SK-N-SH (cell line): ENCODE measurements around the gene GRB10. TPM values are rescaled to one million over a fixed set of nuclear protein-coding genes. Genes with fewer than 3 reads are reported as not detected.

ENCODE experiments used
- CTCF ChIA-PET: fragments of 300-600, 350-600 bp; formaldehyde crosslinking; extraction: SDS; loops from one replicate; lab custom pipeline; 2021; lab: Yijun Ruan, JAX
- POLR2A ChIA-PET: fragments of 350-600 bp; sonication (Branson Sonifier 250); formaldehyde crosslinking; extraction: SDS; loops from one replicate; lab custom pipeline; 2020; ENCODE audit warnings: antibody characterized with exemption, inconsistent platforms; lab: Yijun Ruan, JAX
- DNase-seq: peaks from one replicate; pipeline ENCODE4 v3.0.0; 2012
- H2AFZ ChIP-seq: fragments of 200-600 bp; sonication (generic); 2 replicates; pipeline ENCODE4 v1.8.1; 2016; ENCODE audit warnings: antibody characterized with exemption, mild to moderate bottlenecking, low read depth
- H3F3A ChIP-seq: fragments of 200-600 bp; sonication (generic); replicated peaks from 2 replicates; pipeline ENCODE3; 2016; ENCODE audit warnings: antibody characterized with exemption, mild to moderate bottlenecking; ENCODE audit not compliant: insufficient read depth
- H3K27ac ChIP-seq, 2 experiments: fragments of 200-500 bp in 1 of 2; fragments of 200-600 bp in 1 of 2; sonication (Bioruptor generic) in 1 of 2; sonication (generic), shearing (Covaris generic) in 1 of 2; 2 replicates each; pipeline versions ENCODE4 v1.5.1 to v1.6.1; 2014 to 2016; ENCODE audit warnings: low read depth in 2 of 2, inconsistent platforms in 1 of 2, low read length in 1 of 2, mild to moderate bottlenecking in 1 of 2, mixed read lengths in 1 of 2
- H3K27me3 ChIP-seq: fragments of 200-600 bp; sonication (generic), shearing (Covaris generic); 2 replicates; pipeline ENCODE4 v1.6.1; 2016; ENCODE audit warnings: mixed run types; ENCODE audit not compliant: insufficient read depth
- H3K36me3 ChIP-seq, 2 experiments: fragments of 200-500 bp in 1 of 2; fragments of 200-600 bp in 1 of 2; sonication (Bioruptor generic) in 1 of 2; sonication (generic) in 1 of 2; replicated peaks in 1 of 2; 2 replicates each; pipeline versions ENCODE3 to v1.5.1; 2014 to 2016; ENCODE audit warnings: low read length in 1 of 2, mild to moderate bottlenecking in 1 of 2; ENCODE audit not compliant: insufficient read depth in 2 of 2, control insufficient read depth in 1 of 2
- H3K4me1 ChIP-seq, 2 experiments: fragments of 200-500 bp in 1 of 2; fragments of 200-600 bp in 1 of 2; sonication (Bioruptor generic) in 1 of 2; sonication (generic), shearing (Covaris generic) in 1 of 2; 2 replicates each; pipeline versions ENCODE4 v1.5.1 to v1.6.1; 2014 to 2016; ENCODE audit warnings: low read depth in 1 of 2, low read length in 1 of 2, mixed run types in 1 of 2; ENCODE audit not compliant: insufficient read depth in 2 of 2, control insufficient read depth in 1 of 2
- H3K4me2 ChIP-seq: fragments of 200-600 bp; sonication (generic), shearing (Covaris generic); 2 replicates; pipeline ENCODE4 v1.6.1; 2017; ENCODE audit warnings: mixed run types
- H3K4me3 ChIP-seq, 2 experiments: fragments of 200-500 bp in 1 of 2; fragments of 200-600 bp in 1 of 2; sonication (Bioruptor generic) in 1 of 2; sonication (generic), shearing (Covaris generic) in 1 of 2; 2 replicates each; pipeline versions ENCODE4 v1.5.1 to v1.8.1; 2014 to 2016; ENCODE audit warnings: low read depth in 2 of 2, inconsistent platforms in 1 of 2, low read length in 1 of 2, mild to moderate bottlenecking in 1 of 2, mixed read lengths in 1 of 2, moderate library complexity in 1 of 2
- H3K79me2 ChIP-seq: fragments of 200-600 bp; sonication (generic); 2 replicates; pipeline ENCODE4 v1.8.1; 2017; ENCODE audit warnings: mild to moderate bottlenecking; ENCODE audit not compliant: insufficient read depth
- H3K9ac ChIP-seq: fragments of 200-600 bp; sonication (generic); 2 replicates; pipeline ENCODE4 v1.6.1; 2017; ENCODE audit warnings: mixed run types
- H3K9me2 ChIP-seq: fragments of 200-600 bp; sonication (generic); 2 replicates; pipeline ENCODE4 v1.6.1; 2017; ENCODE audit warnings: mixed run types
- H3K9me3 ChIP-seq: fragments of 200-600 bp; sonication (generic); 2 replicates; pipeline ENCODE4 v1.6.1; 2017; ENCODE audit warnings: mixed run types, mild to moderate bottlenecking, moderate library complexity
- H4K20me1 ChIP-seq: fragments of 200-600 bp; sonication (generic); 2 replicates; pipeline ENCODE4 v1.6.1; 2017; ENCODE audit warnings: mild to moderate bottlenecking, mixed run types; ENCODE audit not compliant: insufficient read depth
- EZH2phosphoT487 ChIP-seq: fragments of 200-600 bp; sonication (generic); IDR thresholded peaks from 2 replicates; pipeline ENCODE4 v1.6.1; 2017; ENCODE audit warnings: low read depth, mixed run types, mild to moderate bottlenecking, antibody characterized with exemption, moderate library complexity, borderline replicate concordance
- FOSL2 ChIP-seq: IDR thresholded peaks from 2 replicates; pipeline ENCODE4 v1.4.0; 2012; ENCODE audit warnings: low read depth, mild to moderate bottlenecking, moderate library complexity, borderline replicate concordance
- FOXJ3 ChIP-seq: sonication (generic); formaldehyde crosslinking; IDR thresholded peaks from 2 replicates; pipeline ENCODE4 v1.5.1; 2020; ENCODE audit warnings: mild to moderate bottlenecking, missing genetic modification reagents
- FOXM1 ChIP-seq: IDR thresholded peaks from 2 replicates; pipeline ENCODE4 v1.4.0; 2012; ENCODE audit warnings: low read depth, mild to moderate bottlenecking
- GABPA ChIP-seq: IDR thresholded peaks from 2 replicates; pipeline ENCODE4 v1.4.0; 2012; ENCODE audit warnings: low read depth, mild to moderate bottlenecking
- NRF1 ChIP-seq: IDR thresholded peaks from 2 replicates; pipeline ENCODE4 v1.6.1; 2012; ENCODE audit warnings: low read depth, mild to moderate bottlenecking, low read length
- POLR2AphosphoS5 ChIP-seq: IDR thresholded peaks from 2 replicates; pipeline ENCODE4 v1.6.1; 2012; ENCODE audit warnings: low read depth, low read length
- RAD21 ChIP-seq: IDR thresholded peaks from 2 replicates; pipeline ENCODE4 v1.6.1; 2012; ENCODE audit warnings: mild to moderate bottlenecking, low read length
- RCOR1 ChIP-seq: fragments of 150-350 bp; IDR thresholded peaks from 2 replicates; pipeline ENCODE4 v1.6.1; 2017; ENCODE audit warnings: antibody characterized with exemption, low read length
- TCF12 ChIP-seq: IDR thresholded peaks from 2 replicates; pipeline ENCODE4 v1.4.0; 2012
- TEAD4 ChIP-seq: IDR thresholded peaks from 2 replicates; pipeline ENCODE4 v1.4.0; 2012; ENCODE audit warnings: mild to moderate bottlenecking, borderline replicate concordance; ENCODE audit not compliant: insufficient read depth
- YY1 ChIP-seq: IDR thresholded peaks from 2 replicates; pipeline ENCODE4 v1.4.0; 2012; ENCODE audit warnings: low read depth, mild to moderate bottlenecking
- WGBS: methylation state at CpG from one replicate; pipeline ENCODE4 v1.1.6; 2017; ENCODE audit warnings: low lambda C conversion rate; 5-methylcytosine and 5-hydroxymethylcytosine counted together
- polyA plus RNA-seq, 3 experiments: library from polyadenylated mRNA; depleted of rRNA; stranded (reverse); fragments of >200 nt; gene quantifications; 2 replicates each; pipeline ENCODE4 v1.2.3, GENCODE V29; 2012
- TF ChIP-seq, protein P1 (sequence below): IDR thresholded peaks from 2 replicates; pipeline ENCODE4 v1.6.1; 2012; ENCODE audit warnings: mild to moderate bottlenecking, low read depth, low read length, moderate library complexity
- TF ChIP-seq, protein P2 (sequence below): fragments of 150-350 bp; IDR thresholded peaks from 2 replicates; pipeline ENCODE4 v1.6.1; 2016; ENCODE audit warnings: mild to moderate bottlenecking, low read depth, low read length
- TF ChIP-seq, protein P3 (sequence below): fragments of 200-600 bp; sonication (generic); IDR thresholded peaks from 2 replicates; pipeline ENCODE4 v1.6.1; 2017; ENCODE audit warnings: antibody characterized with exemption, mild to moderate bottlenecking, moderate library complexity
- TF ChIP-seq, protein P4 (sequence below): IDR thresholded peaks from 2 replicates; pipeline ENCODE4; 2012
- TF ChIP-seq, protein P5 (sequence below): IDR thresholded peaks from 2 replicates; pipeline ENCODE4 v1.4.0; 2012; ENCODE audit warnings: low read depth, borderline replicate concordance

Gene GRB10
- polyA plus RNA-seq, 1 of the 3 experiments (the other 2 are of a cell fraction) = 5.1 TPM

DNA sequence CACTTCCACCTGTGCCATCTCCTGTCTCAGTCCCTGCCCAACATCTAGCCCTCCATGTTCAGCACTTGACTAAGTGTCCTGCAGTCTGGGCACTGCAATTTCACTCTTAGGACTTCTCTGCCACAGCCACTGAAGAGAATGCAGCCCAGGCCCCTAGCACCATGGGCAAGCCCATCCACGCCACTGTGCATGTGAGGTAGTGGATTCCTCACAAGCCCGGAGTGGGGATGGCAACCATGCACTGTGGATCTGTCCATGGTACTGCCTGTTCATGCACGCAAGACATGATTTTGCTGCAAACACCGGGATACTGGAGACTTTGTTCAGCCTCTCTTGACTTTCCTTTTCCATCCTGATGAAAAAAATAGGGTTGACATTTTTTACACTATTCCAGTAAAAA, 229.8 kb downstream of the GRB10 start:
- H3K27me3 ChIP-seq = peaks cover 28% of the 10 kb centered on the region
- H3K4me3 ChIP-seq = no peak overlapping the region
- no peaks in the 10 kb centered on the region for H3K9me2 ChIP-seq
- no peak overlapping the region for H2AFZ ChIP-seq
- H3K4me1 ChIP-seq = peaks cover 0 to 44% of the 10 kb centered on the region in 2 experiments; a peak in 2 of 4 replicates
- WGBS = 60% methylated on average over 4 of the region's 4 CpGs
- ChIA-PET CTCF (interaction anchor here (1.1 to 1.3 kb wide), 2 partner anchors 81 to 86 kb away, joined by 3 to 4 read pairs; no protein-coding TSS in a partner anchor), POLR2A (interaction anchor here (1.6 kb wide), 1 partner anchor 8 kb away, joined by 16 read pairs; no protein-coding TSS in a partner anchor)
- no peaks in the 10 kb centered on the region for H4K20me1 ChIP-seq
- DNase-seq = no peak
- no peaks in the 10 kb centered on the region for H3F3A ChIP-seq
- TF ChIP-seq, protein P1, sequence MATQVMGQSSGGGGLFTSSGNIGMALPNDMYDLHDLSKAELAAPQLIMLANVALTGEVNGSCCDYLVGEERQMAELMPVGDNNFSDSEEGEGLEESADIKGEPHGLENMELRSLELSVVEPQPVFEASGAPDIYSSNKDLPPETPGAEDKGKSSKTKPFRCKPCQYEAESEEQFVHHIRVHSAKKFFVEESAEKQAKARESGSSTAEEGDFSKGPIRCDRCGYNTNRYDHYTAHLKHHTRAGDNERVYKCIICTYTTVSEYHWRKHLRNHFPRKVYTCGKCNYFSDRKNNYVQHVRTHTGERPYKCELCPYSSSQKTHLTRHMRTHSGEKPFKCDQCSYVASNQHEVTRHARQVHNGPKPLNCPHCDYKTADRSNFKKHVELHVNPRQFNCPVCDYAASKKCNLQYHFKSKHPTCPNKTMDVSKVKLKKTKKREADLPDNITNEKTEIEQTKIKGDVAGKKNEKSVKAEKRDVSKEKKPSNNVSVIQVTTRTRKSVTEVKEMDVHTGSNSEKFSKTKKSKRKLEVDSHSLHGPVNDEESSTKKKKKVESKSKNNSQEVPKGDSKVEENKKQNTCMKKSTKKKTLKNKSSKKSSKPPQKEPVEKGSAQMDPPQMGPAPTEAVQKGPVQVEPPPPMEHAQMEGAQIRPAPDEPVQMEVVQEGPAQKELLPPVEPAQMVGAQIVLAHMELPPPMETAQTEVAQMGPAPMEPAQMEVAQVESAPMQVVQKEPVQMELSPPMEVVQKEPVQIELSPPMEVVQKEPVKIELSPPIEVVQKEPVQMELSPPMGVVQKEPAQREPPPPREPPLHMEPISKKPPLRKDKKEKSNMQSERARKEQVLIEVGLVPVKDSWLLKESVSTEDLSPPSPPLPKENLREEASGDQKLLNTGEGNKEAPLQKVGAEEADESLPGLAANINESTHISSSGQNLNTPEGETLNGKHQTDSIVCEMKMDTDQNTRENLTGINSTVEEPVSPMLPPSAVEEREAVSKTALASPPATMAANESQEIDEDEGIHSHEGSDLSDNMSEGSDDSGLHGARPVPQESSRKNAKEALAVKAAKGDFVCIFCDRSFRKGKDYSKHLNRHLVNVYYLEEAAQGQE = peak; percentile 95
- no peak for TF ChIP-seq FOXM1
- no peak overlapping the region for H3K4me2 ChIP-seq
- H3K36me3 ChIP-seq = no peaks in the 10 kb centered on the region
- H3K9ac ChIP-seq = no peak overlapping the region
- H3K27ac ChIP-seq = peak overlapping the region in 1 of 2 experiments; percentile 17; a peak in 1 of 4 replicates
- H3K79me2 ChIP-seq = no peaks in the 10 kb centered on the region
- H3K9me3 ChIP-seq = no peaks in the 10 kb centered on the region

DNA sequence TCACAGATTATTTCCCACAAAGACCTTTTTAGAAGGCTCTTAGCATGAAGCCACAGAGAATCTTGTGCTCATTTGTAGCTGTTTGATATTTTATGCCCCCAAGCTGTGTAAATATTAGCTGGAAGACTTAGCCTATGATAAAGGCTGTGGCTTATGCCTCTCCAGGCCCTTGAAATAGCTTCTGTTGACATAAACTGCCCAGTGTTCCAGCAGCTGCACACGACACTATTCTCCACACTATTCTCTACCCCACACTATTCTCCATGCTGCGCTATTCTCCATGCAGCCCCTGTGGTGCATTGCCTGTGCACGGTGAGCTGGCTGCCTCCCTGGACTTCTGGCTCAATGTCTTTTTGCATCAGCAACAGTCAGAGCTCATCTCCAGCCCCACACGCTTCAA, 230.6 kb downstream of the GRB10 start:
- peak overlapping the region in 1 of 2 experiments; percentile 64; a peak in 2 of 4 replicates for H3K27ac ChIP-seq
- H3K4me2 ChIP-seq = no peak overlapping the region
- CTCF ChIA-PET = interaction anchor here (0.8 to 1.9 kb wide), 8 partner anchors 8 to 86 kb away, joined by 3 to 6 read pairs (median 4); no protein-coding TSS in a partner anchor
- H3K9me2 ChIP-seq = no peaks in the 10 kb centered on the region
- H3K27me3 ChIP-seq = peaks cover 20% of the 10 kb centered on the region
- H3K9ac ChIP-seq = no peak overlapping the region
- no peak overlapping the region for H3K4me3 ChIP-seq
- no peaks in the 10 kb centered on the region for H3K36me3 ChIP-seq
- no peaks in the 10 kb centered on the region for H3F3A ChIP-seq
- H3K79me2 ChIP-seq = no peaks in the 10 kb centered on the region
- no peak for TF ChIP-seq NRF1
- TF ChIP-seq, protein P2, sequence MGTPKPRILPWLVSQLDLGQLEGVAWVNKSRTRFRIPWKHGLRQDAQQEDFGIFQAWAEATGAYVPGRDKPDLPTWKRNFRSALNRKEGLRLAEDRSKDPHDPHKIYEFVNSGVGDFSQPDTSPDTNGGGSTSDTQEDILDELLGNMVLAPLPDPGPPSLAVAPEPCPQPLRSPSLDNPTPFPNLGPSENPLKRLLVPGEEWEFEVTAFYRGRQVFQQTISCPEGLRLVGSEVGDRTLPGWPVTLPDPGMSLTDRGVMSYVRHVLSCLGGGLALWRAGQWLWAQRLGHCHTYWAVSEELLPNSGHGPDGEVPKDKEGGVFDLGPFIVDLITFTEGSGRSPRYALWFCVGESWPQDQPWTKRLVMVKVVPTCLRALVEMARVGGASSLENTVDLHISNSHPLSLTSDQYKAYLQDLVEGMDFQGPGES = no peak
- TF ChIP-seq GABPA = no peak
- no peak for TF ChIP-seq RAD21
- TF ChIP-seq RCOR1 = no peak
- no peak for TF ChIP-seq FOXJ3
- no peak for TF ChIP-seq TEAD4
- TF ChIP-seq, protein P3, sequence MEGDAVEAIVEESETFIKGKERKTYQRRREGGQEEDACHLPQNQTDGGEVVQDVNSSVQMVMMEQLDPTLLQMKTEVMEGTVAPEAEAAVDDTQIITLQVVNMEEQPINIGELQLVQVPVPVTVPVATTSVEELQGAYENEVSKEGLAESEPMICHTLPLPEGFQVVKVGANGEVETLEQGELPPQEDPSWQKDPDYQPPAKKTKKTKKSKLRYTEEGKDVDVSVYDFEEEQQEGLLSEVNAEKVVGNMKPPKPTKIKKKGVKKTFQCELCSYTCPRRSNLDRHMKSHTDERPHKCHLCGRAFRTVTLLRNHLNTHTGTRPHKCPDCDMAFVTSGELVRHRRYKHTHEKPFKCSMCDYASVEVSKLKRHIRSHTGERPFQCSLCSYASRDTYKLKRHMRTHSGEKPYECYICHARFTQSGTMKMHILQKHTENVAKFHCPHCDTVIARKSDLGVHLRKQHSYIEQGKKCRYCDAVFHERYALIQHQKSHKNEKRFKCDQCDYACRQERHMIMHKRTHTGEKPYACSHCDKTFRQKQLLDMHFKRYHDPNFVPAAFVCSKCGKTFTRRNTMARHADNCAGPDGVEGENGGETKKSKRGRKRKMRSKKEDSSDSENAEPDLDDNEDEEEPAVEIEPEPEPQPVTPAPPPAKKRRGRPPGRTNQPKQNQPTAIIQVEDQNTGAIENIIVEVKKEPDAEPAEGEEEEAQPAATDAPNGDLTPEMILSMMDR = no peak
- TF ChIP-seq EZH2phosphoT487 = no peak
- no peak for TF ChIP-seq TCF12
- TF ChIP-seq POLR2AphosphoS5 = no peak
- TF ChIP-seq FOSL2 = no peak
- TF ChIP-seq, protein P4, sequence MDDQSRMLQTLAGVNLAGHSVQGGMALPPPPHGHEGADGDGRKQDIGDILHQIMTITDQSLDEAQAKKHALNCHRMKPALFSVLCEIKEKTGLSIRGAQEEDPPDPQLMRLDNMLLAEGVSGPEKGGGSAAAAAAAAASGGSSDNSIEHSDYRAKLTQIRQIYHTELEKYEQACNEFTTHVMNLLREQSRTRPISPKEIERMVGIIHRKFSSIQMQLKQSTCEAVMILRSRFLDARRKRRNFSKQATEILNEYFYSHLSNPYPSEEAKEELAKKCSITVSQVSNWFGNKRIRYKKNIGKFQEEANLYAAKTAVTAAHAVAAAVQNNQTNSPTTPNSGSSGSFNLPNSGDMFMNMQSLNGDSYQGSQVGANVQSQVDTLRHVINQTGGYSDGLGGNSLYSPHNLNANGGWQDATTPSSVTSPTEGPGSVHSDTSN = no peak
- TF ChIP-seq, protein P5, sequence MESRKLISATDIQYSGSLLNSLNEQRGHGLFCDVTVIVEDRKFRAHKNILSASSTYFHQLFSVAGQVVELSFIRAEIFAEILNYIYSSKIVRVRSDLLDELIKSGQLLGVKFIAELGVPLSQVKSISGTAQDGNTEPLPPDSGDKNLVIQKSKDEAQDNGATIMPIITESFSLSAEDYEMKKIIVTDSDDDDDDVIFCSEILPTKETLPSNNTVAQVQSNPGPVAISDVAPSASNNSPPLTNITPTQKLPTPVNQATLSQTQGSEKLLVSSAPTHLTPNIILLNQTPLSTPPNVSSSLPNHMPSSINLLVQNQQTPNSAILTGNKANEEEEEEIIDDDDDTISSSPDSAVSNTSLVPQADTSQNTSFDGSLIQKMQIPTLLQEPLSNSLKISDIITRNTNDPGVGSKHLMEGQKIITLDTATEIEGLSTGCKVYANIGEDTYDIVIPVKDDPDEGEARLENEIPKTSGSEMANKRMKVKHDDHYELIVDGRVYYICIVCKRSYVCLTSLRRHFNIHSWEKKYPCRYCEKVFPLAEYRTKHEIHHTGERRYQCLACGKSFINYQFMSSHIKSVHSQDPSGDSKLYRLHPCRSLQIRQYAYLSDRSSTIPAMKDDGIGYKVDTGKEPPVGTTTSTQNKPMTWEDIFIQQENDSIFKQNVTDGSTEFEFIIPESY = no peak
- TF ChIP-seq YY1 = no peak
- DNase-seq = no peak
- no peaks in the 10 kb centered on the region for H3K9me3 ChIP-seq
- no peaks in the 10 kb centered on the region for H4K20me1 ChIP-seq
- peaks cover 0 to 44% of the 10 kb centered on the region in 2 experiments; a peak in 2 of 4 replicates for H3K4me1 ChIP-seq
- POLR2A ChIA-PET = interaction anchor here (0.9 to 1.6 kb wide), 4 partner anchors 8 to 55 kb away, joined by 3 to 16 read pairs (median 4); no protein-coding TSS in a partner anchor
- WGBS = 33% methylated on average over 4 of the region's 4 CpGs
- H2AFZ ChIP-seq = no peak overlapping the region
